NCI-H748 (cell line): Measurements from ENCODE around the gene CCDC57.

Experiments used
- DNase-seq: peaks from one replicate; lab custom pipeline; 2025; ENCODE audit not compliant: unreplicated experiment; lab: John Stamatoyannopoulos, UW

The CCDC57 gene

GRCh38 chr17:82236142-82236971 is 23.7 kb upstream of the CCDC57 start:
- peak; percentile 32 for DNase-seq

GRCh38 chr17:82235775-82236141 is 23.1 kb upstream of the CCDC57 start:
- DNase-seq: no peak

DNA sequence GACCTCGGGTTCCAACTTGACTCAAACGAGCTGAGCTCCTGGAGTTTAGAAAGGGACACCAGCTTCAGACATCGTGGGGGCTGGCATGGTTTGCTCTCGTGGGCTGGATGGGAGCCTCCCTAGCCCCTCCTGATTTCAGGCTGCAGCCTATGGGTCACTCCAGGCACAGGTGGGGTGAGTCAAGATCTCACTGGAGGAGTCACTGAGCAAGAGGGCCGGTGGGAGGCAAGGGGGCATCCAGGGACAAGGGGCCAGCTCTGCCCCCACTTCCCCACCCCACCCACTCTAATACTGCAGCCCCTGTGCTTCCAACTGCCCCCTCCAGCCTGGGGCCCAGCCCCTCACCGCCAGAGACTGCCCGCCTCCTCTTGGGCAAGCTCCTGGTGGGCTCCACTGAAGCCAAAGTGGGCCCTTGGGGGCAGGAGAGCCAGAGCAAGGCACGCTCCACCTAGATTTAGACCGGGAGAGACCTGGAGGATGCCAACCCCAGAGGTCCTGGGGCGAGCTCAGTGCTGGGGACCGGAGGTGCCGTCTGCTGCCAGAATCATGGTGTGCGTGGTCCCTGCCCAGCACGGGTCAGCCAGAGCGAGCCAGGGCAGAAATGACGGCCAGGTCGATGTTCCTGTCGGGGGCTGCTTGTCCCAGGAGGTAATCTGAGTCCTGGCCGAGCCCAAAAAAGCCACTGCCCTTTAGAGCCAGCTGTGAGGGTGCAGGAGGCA is 22.6 kb upstream of the CCDC57 start:
- DNase-seq: no peak

DNA sequence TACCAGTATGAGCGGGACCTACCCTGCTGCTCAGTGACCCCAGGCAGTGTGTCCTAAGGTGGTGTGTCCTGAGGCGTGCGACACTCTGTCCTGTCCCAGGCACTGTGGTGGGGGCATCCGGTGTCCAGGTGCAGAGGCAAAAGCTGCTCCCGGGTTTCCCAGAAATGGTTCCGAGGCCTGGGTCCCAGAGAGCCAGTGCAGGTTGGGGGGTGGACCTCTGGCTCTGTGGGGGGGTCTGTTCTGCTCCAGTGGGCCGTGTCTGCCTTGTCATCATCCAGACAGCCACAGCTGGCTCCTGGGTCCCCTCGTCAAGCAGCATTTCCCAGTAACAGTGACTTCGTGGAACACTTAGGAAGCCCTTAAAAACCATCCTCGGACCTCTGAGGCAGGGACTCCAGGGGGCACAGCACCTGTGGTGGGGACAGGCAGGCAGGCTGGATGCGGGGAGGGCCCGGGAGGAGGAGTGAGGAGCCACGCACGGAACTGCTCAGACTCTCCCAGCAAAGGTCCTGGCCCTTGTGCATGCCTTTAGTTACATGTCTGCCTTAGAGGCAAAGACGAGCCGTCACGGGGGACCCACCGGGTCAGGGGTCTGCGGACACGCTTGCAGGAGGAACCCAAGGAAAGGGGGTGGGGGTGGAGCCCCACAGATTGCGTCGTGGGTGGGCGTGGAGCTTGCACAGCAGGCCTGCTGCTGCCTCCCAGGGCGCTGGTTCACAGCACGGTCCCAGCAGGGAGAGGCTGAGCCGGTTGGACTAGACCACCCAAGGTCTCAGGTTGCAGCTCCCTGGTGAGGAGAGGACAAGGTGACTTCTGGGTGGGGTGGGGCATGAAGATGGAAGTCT is 21.8 kb upstream of the CCDC57 start:
- DNase-seq: no peak

DNA sequence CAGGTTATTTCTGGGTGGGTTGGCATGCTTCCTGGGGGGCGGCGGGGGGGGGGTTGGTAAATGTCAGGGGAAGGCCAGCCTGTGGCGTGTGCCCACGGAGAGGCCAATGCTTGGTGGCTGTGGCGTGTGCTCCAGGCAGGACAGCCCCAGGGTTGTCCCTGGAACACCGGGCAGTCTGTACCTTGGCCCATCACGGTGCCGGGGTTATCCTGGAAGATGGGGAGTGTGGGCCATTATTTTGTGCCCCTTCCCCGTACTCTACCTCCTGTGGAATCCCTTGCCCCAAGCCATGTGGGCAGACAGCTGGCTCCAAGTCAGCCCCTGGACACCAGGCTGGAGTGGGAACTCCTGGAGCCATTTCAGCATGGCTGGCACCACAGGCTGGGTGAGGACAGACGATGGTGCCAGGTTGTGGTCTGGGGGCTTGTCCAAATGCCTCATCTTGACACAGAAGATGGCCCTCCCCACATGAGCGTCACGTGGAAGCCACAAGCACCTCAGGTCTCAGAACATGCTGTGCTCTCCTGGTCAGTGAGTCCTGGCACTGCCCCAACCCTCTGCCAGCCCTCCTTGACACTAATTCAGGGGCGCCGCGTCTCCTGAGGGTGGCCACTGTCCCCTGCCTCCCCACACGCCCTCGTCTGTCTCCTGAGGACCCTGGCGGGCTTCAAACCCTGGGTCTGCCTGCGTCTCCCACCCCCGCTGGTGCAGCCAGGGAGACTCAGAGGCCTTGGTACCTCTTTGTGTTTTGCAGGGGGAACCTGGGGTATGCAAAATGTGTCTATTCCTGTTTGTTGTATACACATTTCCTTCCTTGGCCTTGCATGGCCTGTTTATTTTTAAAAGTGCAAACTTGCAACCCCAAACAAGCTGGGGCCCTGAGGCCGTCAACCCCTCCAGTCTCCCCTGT is 20.5 kb upstream of the CCDC57 start:
- no peak for DNase-seq

- DNase-seq: no peak
These were observed 19.7 kb upstream of the CCDC57 start for GRCh38 chr17:82232322-82232820.

DNA sequence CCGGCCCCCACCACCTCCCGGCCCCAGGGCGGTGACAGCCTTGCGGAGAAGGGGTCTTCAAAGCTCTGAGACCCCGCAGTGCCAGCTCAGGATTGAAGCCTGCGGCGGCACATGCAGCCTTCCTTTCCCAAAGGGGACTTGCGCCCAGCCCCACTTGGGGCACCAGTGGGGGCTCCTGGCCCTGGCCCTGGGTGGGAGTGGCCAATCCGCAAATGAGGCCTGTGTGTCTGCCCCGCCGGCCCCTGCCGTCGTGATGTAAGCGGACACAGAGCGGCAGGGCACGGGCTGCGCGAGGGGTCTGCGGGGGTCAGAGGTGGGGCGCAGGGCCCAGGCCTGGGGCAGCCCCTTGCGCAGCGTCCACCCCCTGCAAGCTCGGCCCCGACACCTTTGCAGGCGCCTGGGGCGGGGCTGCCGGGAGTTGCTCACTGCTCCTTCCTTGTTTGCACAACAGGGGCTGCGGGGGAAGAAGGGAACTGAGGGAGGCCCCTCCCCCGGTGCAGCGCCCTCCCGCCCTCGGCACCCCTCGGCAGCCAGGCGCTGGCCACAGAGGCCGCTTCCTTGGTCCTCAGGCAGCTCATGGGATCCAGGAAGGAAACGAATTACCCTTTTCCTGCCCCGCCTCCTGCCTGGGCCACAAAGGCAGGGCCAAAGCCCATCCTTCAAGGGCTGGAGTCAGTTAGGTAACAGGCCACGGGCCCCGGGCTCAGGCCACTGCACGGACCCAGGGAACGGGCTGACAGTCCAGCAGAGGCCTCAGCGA is 19.1 kb upstream of the CCDC57 start:
- peak; percentile 39 for DNase-seq

GRCh38 chr17:82231312-82231561 is 18.6 kb upstream of the CCDC57 start:
- DNase-seq: no peak

GRCh38 chr17:82230609-82231311 is 18.1 kb upstream of the CCDC57 start:
- peak; percentile 59 for DNase-seq

DNA sequence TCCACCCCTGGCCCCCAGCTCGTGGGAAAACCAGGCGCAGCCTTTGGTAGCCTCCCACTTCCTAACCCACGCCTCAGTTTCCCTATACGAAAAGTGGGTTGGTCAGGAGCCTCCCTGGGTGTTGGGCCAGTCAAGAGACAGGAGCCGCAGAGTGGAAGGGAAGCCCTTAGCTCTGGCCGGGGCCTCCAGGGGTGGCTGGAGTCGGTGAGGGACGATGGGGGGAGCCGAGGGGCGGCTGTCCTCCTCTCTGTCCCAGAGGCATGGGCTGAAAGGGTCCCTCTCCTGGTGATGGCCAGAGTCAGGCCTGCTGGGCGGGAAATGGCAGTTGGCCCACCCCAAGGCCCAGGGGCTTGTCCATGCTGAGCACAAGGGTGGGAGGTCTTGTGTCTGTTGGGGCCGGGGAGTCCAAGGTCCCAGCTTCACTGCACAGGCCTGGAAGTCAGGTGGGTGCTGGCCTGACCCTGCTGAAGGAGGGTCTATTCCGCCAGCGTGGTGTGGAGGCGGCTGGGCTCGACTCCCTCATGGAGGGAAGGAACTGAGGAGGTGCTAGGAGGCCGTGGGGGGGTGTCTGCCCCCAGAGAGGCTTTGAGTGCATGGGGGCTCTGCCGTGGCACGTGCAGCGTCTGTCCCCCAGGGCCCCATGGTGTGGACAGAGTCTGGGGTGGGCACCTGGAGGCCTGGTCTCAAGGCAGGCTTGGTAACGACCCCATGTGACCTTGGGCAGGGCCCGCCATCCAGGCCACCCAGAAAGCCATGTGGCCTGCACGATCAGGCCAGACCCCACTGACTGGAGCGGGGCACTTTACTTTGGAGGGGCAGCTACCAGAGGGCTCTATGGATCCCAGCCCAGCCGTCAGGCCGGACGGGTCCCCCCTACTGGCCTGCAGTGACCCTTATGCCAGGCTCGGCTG is 17.3 kb upstream of the CCDC57 start:
- DNase-seq: no peak

DNA sequence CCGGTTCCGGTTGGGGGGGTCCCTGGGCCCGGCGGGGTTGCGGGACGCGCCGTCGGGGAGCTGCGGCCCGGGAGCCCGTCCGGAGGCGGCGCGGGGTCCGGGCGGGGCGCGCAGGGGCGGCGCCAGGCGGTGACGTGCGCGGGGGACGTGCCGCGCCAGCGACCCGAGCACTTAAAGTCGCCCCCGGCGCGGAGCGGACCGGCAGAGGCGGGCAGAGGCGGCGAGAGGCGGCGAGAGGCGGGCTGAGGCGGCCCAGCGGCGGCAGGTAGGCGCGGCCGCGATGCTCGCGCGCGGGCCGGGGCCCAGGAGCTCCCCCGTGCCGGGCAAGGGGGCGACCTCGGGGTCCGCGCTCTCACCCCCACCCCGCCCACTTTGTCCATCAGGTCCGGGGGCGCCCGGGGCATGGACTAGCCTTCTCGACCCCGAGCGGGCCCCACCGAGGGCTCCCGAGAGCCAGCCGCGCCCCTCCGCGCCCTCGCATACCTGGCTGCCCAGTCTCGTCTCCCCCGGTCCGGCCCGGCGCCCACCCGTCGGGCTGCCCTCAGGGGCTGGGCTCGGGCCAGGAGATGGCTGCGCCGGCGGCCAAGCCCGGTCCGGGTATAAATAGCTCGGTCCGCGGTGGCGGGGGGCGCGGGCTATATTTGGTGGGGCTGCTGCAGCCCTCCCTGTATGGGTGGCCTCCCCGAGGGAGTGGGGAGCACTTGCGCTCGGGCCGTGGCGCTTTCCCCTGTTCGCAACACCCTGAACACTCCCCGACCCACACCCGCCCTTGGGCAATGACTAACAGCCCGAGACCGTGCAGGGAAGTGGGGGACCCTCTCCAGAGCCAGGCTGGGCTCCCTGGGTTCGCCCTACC is 16.4 kb upstream of the CCDC57 start, which contains the start of gene SLC16A3:
Gene SLC16A3 (plus strand): TSS at position 201 of the 856 bp plus-strand sequence. CDS start 6,967 bp downstream, outside the sequence.
- DNase-seq: peak; percentile 82

- peak; percentile 47 for DNase-seq
These were observed 15.7 kb upstream of the CCDC57 start for GRCh38 chr17:82228278-82228841.

DNA sequence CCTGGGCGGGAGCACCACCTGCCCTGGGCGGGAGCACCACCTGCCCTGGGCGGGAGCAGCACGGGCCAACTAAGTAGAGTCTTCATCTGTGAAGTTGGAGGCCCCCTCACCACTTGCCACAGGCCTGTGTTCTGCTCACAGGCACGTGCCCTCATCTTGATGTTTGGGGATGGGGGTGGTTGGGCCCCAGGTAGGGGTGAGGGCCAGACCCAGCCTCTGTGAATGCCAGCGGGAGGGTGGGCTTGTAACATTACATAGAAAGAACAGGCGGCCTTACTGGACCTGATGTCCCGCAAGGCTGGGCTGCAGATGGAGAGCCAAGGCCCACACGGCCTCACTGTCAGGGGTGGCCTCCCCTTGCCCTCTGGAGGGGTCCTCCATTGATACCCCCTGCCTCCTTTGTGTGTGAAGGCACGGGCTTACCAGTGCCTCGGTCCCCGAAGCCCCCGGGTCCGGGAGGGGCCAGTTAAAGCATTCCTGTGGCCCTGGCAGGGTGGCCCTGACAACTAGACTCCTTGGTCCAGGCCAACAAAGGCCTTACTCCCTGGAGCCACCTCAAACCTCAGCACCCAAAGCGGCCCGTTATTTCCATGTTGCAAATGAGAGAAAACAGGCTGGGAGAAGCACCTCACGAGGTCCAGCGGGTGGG is 15.1 kb upstream of the CCDC57 start:
- no peak for DNase-seq

DNA sequence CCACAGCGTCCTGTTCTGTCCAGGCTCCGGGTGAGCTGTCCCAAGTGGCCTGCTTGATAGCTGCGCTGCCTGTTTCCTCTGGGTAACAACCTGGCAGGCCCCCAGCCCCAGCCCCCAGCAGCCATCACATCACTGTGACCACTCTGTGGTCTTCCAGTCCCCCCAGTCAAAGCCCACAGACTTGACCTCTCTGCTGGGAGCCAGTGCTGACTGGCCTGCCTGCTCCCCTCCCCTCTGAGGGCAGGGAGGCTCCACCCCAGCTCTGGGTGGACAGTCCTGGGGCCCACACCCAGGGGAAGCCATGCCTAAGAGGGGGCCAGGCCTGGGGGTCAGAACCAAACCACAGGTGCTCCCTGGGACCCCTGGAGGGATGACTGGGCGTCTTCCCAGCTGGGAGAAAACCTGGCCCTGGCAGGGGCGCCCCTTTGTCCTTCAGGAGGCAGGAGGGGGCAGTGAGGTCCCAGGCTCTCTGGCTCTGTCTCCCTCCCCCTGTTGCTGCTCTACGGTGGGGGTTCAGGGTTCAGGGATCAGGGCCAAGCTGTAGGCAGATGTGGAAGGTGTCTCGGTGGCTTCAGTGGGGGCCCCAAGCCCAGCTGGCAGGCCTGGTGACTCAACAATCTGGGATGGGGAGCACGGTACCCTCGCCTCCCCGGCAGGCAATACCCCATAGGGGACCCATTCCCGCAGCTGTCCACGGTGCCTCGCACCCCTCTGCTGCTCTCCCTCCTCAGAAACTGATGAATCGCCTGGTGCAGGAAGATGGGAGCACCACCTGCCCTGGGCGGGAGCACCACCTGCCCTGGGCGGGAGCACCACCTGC is 14.4 kb upstream of the CCDC57 start:
- no peak for DNase-seq

- DNase-seq: no peak
These were observed 13.6 kb upstream of the CCDC57 start for GRCh38 chr17:82226146-82226808.
